Skin of body (tissue), 2 donors: ENCODE data around the gene ATP5ME. TPM values are rescaled to one million over a fixed set of nuclear protein-coding genes. Genes with fewer than 3 reads are reported as not detected.
"Not testable (repeated sequence)": the region's sequence is repeated elsewhere in the genome, so short reads cannot be mapped to it uniquely, and the experiment has no call there.

Experiments
- DNase-seq: peaks from one replicate; lab custom pipeline; 2025; lab: John Stamatoyannopoulos, UW
- total RNA-seq: library from RNA; depleted of rRNA; stranded (reverse); fragments of >200 nt; gene quantifications from one replicate; pipeline ENCODE4 v1.2.3, GENCODE V29; 2014

Gene ATP5ME
- total RNA-seq, 1 donor from 2014 or later, result 178 TPM

- DNase-seq, result no peak
Observed at GRCh38 chr4:635851-636627, 38.0 kb downstream of the ATP5ME start.

DNA sequence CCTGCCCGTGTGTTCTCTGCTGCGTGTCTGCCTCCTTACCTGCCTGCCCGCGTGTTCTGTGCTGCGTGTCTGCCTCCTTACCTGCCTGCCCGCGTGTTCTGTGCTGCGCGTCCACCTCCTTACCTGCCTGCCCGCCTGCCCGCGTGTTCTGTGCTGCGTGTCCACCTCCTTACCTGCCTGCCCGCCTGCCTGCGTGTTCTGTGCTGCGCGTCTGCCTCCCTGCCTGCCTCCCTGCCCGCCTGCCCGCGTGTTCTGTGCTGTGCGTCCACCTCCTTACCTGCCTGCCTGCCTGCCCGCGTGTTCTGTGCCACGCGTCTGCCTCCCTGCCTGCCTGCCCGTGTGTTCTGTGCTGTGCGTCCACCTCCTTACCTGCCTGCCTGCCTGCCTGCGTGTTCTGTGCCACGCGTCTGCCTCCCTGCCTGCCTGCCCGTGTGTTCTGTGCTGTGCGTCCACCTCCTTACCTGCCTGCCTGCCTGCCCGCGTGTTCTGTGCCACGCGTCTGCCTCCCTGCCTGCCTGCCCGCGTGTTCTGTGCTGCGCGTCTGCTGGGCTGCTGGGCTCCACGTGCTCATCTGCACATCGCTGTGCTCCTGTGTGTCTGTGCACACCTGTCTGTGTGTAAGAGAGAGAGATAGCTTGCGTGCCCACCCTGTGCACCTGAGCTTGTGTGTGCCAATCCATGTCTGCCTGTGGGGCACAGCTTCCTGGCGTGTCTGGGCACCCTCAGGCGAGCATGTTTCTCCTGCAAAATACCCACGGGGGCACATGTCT, 38.8 kb downstream of the ATP5ME start:
- not testable (repeated sequence) for DNase-seq

DNA sequence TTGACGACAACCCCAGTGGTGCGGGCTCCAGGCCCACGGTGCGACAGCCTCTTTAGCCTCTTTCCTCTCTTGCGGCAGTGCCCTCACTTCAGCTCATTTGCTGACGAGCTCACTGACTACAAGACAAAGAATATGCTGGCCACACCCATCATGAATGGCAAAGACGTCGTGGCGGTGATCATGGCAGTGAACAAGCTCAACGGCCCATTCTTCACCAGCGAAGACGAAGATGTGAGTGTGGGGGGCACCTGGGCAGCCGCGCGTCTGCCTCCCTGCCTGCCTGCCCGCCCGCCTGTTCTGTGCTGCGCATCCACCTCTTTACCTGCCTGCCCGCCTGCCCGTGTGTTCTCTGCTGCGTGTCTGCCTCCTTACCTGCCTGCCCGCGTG, 39.5 kb downstream of the ATP5ME start:
- no peak for DNase-seq

DNA sequence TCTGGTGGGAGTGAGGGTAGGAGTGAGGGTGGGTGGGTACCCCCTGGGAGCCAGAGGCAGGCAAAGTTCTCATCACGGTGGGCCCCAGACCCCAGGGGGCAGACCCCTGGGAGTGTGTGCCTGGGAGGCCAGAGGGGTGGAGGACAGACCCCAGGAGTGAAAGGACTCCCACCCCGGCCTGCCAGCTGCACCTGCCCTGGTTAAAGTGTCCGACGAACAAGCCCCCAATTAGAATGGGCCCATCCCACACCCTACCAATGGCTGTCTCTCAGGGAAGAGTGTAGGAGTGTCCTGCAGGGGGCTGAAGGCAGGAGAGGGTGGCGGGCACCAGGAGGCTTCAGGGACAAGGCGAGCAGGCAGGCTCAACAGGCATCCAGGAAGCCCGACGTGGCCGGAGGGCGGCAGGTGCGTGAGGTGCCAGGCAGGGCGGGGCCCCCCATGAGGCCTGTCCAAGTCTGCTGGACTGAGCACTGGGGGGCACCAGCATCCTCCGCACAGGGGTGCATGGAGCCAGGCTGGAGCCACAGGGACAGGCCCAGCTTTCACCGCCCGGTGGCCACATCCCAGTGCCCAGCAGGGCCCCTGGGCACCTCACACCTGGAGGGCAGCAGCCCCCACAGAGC, 40.0 kb downstream of the ATP5ME start:
- DNase-seq, result no peak

DNA sequence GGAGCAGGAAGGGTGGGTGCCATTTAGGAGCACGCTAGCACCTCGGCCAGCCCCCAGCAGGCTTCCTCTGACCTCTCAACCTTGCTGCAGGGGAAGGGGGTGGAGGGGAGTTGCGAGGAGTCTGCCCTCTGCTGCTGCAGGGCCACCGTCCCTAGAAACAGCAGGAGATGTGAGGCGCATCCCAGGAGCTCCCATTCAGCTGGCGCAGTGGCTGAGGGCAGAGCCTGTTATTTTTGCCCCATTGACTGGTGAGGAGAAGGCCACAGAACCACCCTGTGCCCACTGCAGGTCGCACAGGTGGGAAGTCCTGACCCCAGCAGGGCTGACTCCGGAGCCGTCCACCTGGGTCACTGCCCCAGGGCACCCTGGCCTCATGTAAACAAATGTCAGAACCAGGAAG, 40.7 kb downstream of the ATP5ME start:
- DNase-seq, result no peak

GRCh38 chr4:632926-633325, 41.1 kb downstream of the ATP5ME start:
- DNase-seq, result no peak

DNA sequence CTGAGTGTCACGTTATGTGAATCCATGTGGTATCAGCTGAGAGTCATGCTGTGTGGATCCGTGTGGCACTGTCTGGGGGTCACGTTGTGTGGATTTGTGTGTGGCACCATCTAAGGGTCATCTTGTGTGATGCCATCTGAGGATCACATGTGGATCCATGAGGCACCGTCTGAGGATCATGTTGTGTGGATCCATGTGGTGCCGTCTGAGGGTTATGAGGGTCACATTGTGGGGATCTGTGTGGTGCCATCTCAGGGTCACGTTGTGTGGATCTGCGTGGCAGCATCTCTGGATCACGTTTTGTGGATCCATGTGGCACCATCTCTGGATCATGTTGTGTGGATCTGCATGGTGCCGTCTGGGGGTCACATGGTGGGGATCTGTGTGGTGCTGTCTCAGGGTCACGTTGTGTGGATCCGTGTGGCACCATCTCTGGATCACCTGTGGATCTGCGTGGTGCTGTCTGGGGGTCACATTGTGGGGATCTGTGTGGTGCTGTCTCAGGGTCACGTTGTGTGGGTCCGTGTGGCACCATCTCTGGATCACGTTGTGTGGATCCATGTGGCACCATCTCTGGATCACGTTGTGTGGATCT, 41.8 kb downstream of the ATP5ME start:
- DNase-seq, result no peak

- no peak for DNase-seq
Observed at GRCh38 chr4:630656-631055, 43.4 kb downstream of the ATP5ME start.

DNA sequence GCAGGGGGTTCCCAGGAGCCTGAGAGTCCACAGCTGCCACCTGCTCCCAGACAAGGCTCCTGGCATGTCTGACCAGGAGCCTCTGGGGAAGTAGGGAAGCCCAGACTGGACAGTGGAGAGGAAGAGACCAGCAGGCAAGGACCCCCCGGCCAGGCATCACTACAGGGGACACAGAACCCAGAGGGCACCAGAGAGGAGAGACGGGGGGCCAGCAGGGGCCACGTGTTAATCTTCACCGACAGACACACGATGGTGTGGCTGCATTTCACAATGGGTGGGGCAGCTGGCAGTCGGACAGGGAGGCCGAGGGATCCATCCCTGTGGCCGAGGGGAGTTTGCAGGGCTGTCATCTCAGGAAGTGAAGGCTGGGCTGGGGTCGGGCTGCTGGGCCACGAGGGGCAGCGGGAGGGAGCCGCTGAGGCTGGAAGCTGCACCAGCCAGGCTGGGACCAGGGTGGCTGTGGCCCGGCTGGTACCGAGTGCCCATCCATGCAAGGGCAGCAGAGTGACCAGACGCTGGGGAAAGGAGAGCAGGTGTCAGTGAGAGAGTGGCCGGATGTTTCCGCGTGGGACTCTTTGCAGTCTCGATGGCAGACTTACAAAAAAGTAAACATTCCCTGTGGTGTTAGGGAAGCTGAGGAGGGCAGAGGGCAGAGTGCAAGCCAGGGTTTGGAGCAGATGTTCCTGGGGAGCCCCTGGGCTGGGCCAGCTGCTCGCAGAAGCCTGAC, 44.0 kb downstream of the ATP5ME start:
- DNase-seq, result no peak

DNA sequence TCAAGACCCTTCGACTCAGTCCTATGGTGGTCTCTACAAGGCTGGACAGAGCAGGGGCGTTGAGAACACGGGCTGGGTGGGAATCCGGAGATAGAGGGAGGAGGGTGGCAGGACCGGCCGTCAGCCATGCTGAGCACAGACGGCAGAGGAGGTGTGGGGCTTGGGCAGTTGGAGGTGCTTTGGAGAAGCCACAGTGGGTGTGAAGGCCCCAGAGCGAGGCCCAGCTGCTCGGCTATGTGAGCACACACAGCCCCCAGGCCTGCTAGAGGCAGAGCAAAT, 44.5 kb downstream of the ATP5ME start:
- no peak for DNase-seq

GRCh38 chr4:628821-629635, 45.0 kb downstream of the ATP5ME start:
- DNase-seq, result no peak

GRCh38 chr4:628311-628741, 45.8 kb downstream of the ATP5ME start:
- no peak for DNase-seq

DNA sequence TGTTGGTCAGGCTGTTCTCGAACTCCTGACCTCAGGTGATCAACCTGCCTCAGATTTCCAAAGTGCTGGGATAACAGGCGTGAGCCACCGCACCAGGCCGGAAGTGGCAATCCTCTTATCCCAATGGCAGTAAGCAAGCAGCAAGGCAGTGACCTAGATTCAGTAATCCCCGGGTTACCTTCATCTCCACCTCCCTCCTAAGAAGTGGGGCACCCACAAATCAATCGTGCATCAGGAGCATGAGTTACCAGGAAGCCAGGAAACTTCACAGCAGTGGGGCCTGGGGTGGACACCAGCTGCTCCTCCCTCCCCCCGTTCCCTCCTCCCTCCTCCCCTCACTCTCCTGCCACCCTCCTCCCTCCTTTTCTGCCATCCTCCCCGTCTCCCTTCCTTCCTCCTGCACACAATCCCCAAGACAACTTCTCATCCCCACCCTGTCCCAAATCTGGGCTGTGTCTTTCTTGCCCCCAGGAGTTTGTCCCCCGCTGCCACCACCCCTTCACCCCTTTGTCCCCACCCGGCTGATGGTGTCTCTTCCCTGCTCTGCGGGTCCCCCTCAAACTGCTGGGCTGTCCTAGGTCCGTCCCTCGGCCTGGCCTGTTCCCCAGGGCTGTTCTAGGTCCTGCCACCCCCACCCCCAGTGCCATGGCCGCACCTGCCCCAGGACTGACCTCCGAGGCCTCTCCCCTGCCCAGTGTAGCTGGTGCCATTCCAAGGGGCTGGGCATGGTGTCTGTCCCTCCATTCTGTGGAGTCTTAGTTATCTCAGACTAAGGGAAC, 46.5 kb downstream of the ATP5ME start:
- DNase-seq, result no peak

GRCh38 chr4:626201-627091, 47.6 kb downstream of the ATP5ME start:
- no peak for DNase-seq

GRCh38 chr4:625631-626161, 48.4 kb downstream of the ATP5ME start:
- no peak for DNase-seq

DNA sequence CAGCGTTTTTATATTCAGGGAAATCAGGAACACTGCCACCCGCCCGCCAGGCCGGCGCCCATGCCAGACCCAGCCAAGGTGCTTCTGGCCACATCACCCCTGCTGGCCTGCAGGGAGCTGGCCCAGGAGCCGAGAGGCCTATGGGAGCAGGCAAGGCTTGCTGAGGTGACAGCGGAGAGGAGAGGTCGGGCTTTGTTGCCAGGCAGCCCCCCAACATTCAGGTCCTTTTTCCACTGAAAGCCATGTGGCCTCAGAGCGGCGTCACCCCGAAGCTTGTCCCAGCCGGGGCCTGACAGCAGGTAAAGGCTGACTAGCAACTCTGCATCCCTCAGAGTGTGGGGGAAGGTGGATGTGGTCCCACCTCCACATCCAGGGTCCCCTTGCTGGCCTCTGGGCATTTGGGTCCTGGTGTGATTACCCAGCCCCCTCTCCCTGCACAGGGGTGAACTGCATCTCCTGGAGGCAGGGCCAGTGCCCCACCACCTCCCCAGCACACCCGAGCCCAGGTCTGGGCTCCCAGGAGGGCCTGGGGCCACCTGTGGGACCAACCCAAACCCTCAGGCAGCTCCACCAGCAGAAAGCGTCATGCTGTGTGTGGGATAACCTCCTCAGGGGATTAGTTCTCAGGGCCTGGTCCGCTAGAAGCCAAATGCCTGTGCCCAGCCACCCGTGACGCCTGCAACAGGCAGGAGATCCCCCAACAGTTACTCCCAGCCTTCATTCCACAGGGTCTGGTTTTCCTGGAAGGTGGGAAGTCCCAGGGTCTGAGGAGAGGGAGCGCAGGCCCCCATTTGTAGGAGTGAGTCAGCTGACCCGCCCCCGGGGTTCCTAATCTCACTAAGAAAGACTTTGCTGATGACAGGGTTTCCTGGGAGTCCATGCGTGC, 49.1 kb downstream of the ATP5ME start, which contains the start of gene PDE6B:
PDE6B (plus strand) TSS at position 869 of the 886 bp plus-strand sequence. CDS start 54 bp downstream, outside the sequence.
- no peak for DNase-seq

GRCh38 chr4:623914-624566, 50.0 kb downstream of the ATP5ME start:
- DNase-seq, result no peak
